Loucy (cell line): ENCODE data around the gene PRH2.

ENCODE experiments used
- H2AFZ ChIP-seq: fragments of 200-600 bp; sonication (generic); 2 replicates; pipeline ENCODE4 v1.6.0; 2016; ENCODE audit warnings: antibody characterized with exemption, mild to moderate bottlenecking, low read length, moderate library complexity
- H3F3A ChIP-seq: fragments of 200-600 bp; 2 replicates; pipeline ENCODE4 v1.6.0; 2016; ENCODE audit warnings: antibody characterized with exemption, low read depth, mild to moderate bottlenecking
- H3K27me3 ChIP-seq: fragments of 200-600 bp; sonication (generic); 2 replicates; pipeline ENCODE4 v1.6.1; 2014; ENCODE audit warnings: low read length, mild to moderate bottlenecking; ENCODE audit not compliant: insufficient read depth, poor library complexity, severe bottlenecking
- H3K36me3 ChIP-seq: fragments of 200-600 bp; sonication (generic); 2 replicates; pipeline ENCODE4 v1.6.1; 2016; ENCODE audit warnings: low read length; ENCODE audit not compliant: insufficient read depth
- H3K4me1 ChIP-seq: fragments of 200-600 bp; sonication (generic); 2 replicates; pipeline ENCODE4 v1.5.1; 2014; ENCODE audit warnings: low read length, mild to moderate bottlenecking; ENCODE audit not compliant: insufficient read depth, poor library complexity, severe bottlenecking
- H3K4me2 ChIP-seq: fragments of 200-600 bp; sonication (generic); 2 replicates; pipeline ENCODE4 v1.6.0; 2014; ENCODE audit warnings: antibody characterized with exemption, low read length, low read depth, mild to moderate bottlenecking; ENCODE audit not compliant: poor library complexity, severe bottlenecking
- H3K4me3 ChIP-seq: fragments of 200-600 bp; sonication (generic); 2 replicates; pipeline ENCODE4 v1.5.1; 2014; ENCODE audit warnings: low read length, mild to moderate bottlenecking, mixed read lengths; ENCODE audit not compliant: poor library complexity, severe bottlenecking
- H3K79me2 ChIP-seq: fragments of 200-600 bp; sonication (generic); 2 replicates; pipeline ENCODE4 v1.6.1; 2014; ENCODE audit warnings: low read length; ENCODE audit not compliant: insufficient read depth
- H3K9ac ChIP-seq: fragments of 200-600 bp; sonication (generic); 2 replicates; pipeline ENCODE4 v1.6.0; 2014; ENCODE audit warnings: mild to moderate bottlenecking, low read depth, low read length, moderate library complexity; ENCODE audit not compliant: poor library complexity, severe bottlenecking
- H3K9me2 ChIP-seq: fragments of 200-600 bp; sonication (generic); replicated peaks from 2 replicates; pipeline ENCODE4 v1.6.1; 2016; ENCODE audit warnings: low read depth, low read length, mixed read lengths
- H3K9me3 ChIP-seq: fragments of 200-600 bp; sonication (generic); 2 replicates; pipeline ENCODE4 v1.6.1; 2014; ENCODE audit warnings: mild to moderate bottlenecking, antibody characterized with exemption, low read length, low read depth; ENCODE audit not compliant: insufficient read depth
- H4K20me1 ChIP-seq: fragments of 200-600 bp; sonication (generic); 2 replicates; pipeline ENCODE4 v1.6.0; 2014; ENCODE audit warnings: antibody characterized with exemption, low read length, mild to moderate bottlenecking; ENCODE audit not compliant: insufficient read depth, poor library complexity, severe bottlenecking
- EZH2phosphoT487 ChIP-seq: fragments of 200-600 bp; IDR thresholded peaks from 2 replicates; pipeline ENCODE4 v1.6.1; 2018; ENCODE audit warnings: antibody characterized with exemption, mild to moderate bottlenecking, moderate library complexity, borderline replicate concordance
- TF ChIP-seq, protein P1 (sequence below): fragments of 200-600 bp; sonication (generic); conservative IDR thresholded peaks from 2 replicates; pipeline ENCODE4 v1.5.1; 2014; ENCODE audit warnings: mild to moderate bottlenecking, antibody characterized with exemption, low read length

PRH2 gene

DNA sequence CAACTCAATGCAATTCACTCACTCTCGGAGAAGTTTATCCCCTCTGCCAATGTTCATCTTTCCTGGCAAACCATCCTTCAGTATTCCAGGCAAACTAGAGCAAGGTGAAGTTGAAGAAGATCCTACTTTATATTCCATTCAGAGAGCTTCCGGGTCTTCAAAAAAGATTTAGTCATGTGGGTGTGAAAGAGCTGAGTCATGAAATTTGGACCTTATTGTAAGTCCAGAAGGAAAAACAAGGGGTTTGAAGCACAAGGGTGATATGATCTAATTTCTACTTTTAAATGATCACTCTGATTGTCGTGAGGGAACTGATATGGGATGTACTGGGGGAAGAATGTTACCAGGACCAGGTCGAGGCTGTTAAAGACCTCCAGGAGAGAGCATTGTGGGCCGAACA is 2.8 kb upstream of the PRH2 start:
- Histone ChIP-seq H3K4me3 (no peak overlapping the region), H3K4me1 (no peaks in the 10 kb centered on the region), H3F3A (no peaks in the 10 kb centered on the region), H3K27me3 (no peaks in the 10 kb centered on the region), H3K79me2 (no peaks in the 10 kb centered on the region), H4K20me1 (no peaks in the 10 kb centered on the region), H3K9ac (no peak overlapping the region), H2AFZ (no peak overlapping the region), H3K9me2 (no peaks in the 10 kb centered on the region), H3K9me3 (no peaks in the 10 kb centered on the region), H3K36me3 (no peaks in the 10 kb centered on the region), H3K4me2 (no peak overlapping the region)
- TF ChIP-seq EZH2phosphoT487: no peak
- TF ChIP-seq, protein P1, sequence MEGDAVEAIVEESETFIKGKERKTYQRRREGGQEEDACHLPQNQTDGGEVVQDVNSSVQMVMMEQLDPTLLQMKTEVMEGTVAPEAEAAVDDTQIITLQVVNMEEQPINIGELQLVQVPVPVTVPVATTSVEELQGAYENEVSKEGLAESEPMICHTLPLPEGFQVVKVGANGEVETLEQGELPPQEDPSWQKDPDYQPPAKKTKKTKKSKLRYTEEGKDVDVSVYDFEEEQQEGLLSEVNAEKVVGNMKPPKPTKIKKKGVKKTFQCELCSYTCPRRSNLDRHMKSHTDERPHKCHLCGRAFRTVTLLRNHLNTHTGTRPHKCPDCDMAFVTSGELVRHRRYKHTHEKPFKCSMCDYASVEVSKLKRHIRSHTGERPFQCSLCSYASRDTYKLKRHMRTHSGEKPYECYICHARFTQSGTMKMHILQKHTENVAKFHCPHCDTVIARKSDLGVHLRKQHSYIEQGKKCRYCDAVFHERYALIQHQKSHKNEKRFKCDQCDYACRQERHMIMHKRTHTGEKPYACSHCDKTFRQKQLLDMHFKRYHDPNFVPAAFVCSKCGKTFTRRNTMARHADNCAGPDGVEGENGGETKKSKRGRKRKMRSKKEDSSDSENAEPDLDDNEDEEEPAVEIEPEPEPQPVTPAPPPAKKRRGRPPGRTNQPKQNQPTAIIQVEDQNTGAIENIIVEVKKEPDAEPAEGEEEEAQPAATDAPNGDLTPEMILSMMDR: no peak

DNA sequence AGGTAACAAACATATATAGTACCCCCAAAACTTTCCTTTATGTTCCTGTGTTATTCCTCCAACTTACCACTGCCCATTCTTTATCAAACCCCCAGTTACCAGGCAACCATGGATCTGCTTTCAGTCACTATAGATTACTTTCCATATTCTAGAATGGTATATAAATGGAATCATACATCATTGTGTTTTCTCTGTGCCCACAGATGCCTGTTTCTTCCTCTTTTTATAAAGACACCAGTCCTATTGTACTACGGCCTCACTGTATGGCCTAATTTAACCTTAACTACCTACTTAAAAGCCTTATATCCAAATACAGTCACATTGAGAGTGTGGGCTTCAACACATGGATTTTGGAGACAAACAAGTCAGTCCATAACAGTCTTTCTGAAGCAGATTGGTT is 7.5 kb downstream of the PRH2 start:
- Histone ChIP-seq H3K79me2 (no peaks in the 10 kb centered on the region), H3K9me2 (no peaks in the 10 kb centered on the region), H3K4me2 (no peak overlapping the region), H3K9me3 (no peaks in the 10 kb centered on the region), H3K4me3 (no peak overlapping the region), H3F3A (no peaks in the 10 kb centered on the region), H3K36me3 (no peaks in the 10 kb centered on the region), H3K9ac (no peak overlapping the region), H3K4me1 (no peaks in the 10 kb centered on the region), H4K20me1 (no peaks in the 10 kb centered on the region), H3K27me3 (no peaks in the 10 kb centered on the region), H2AFZ (no peak overlapping the region)
- TF ChIP-seq, protein P1: no peak
- no peak for TF ChIP-seq EZH2phosphoT487

DNA sequence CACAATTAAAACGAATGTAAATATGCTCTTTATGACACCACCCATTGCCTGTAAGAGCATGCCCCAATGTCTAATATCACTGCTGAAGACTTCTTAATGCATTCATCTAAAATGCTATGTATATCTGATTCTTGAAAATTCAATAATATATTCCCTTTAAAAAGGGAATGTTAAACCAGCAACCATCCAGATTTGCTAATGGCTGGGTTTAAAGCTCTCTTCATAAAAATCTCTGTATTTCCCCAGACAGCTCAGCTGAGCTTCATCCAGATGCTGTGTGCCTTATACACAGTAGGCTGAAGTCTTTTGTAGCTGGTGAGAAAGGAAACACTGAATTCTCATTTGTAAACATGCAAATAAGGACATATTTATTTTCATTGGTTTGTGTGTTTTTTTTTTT is 10.1 kb downstream of the PRH2 start, which contains the start of gene TAS2R14:
Gene TAS2R14 (minus strand): TSS at position 101 of the 400 bp plus-strand sequence. CDS start 56 bp downstream, at position 45.
- H3K4me1 ChIP-seq: no peaks in the 10 kb centered on the region
- no peaks in the 10 kb centered on the region for H4K20me1 ChIP-seq
- H2AFZ ChIP-seq: no peak within 1 kb of the TSS
- H3K9ac ChIP-seq: no peak within 1 kb of the TSS
- H3K36me3 ChIP-seq: no peaks in the 10 kb centered on the region
- TF ChIP-seq, protein P1: no peak
- TF ChIP-seq EZH2phosphoT487: no peak
- no peak within 1 kb of the TSS for H3K4me3 ChIP-seq
- no peak within 1 kb of the TSS for H3K4me2 ChIP-seq
- no peaks in the 10 kb centered on the region for H3F3A ChIP-seq
- H3K9me3 ChIP-seq: no peaks in the 10 kb centered on the region
- no peaks in the 10 kb centered on the region for H3K9me2 ChIP-seq
- H3K27me3 ChIP-seq: no peaks in the 10 kb centered on the region
- H3K79me2 ChIP-seq: no peaks in the 10 kb centered on the region
